Measurements from ENCODE around the gene SLC41A2. TPM values are rescaled to one million over a fixed set of nuclear protein-coding genes. Genes with fewer than 3 reads are reported as not detected.

Gene SLC41A2
- total RNA-seq, 2 experiments from 2014 or later: 5.3 to 16.4 TPM

- Histone ChIP-seq H3K9me3 (ENCODE audit: low read length) (no peaks in the 10 kb centered on the region), H3K36me3 (ENCODE audit: insufficient read depth, low read length) (no peaks in the 10 kb centered on the region), H2AFZ (ENCODE audit: low read length) (no peak overlapping the region), H3K27ac (ENCODE audit: low read depth, low read length, poor library complexity, severe bottlenecking) (no peak overlapping the region), H3K79me2 (ENCODE audit: insufficient read depth, low read depth, low read length) (no peaks in the 10 kb centered on the region), H3K4me3 (ENCODE audit: low read depth, low read length, poor library complexity, severe bottlenecking) (no peak overlapping the region), H3K9me2 (ENCODE audit: insufficient read depth, low read length) (no peaks in the 10 kb centered on the region), H3K4me1 (ENCODE audit: insufficient read depth, low read length, poor library complexity, severe bottlenecking) (peaks cover 8% of the 10 kb centered on the region), H3K4me2 (ENCODE audit: low read length) (no peak overlapping the region), H4K20me1 (ENCODE audit: insufficient read depth, low read length) (no peaks in the 10 kb centered on the region)
- DNase-seq (ENCODE audit: low spot score): no peak
- ChIA-PET POLR2A (interaction anchor here (3.2 kb wide), 1 partner anchor 8 kb away, joined by 11 read pairs; the partner anchor contains the start of gene SLC41A2), CTCF (ENCODE audit: unreplicated experiment) (no interaction called here)
- TF ChIP-seq EZH2phosphoT487 (IDR thresholded peaks at IDR 0.05; ENCODE audit: borderline replicate concordance, low read depth, low read length) (no peak), CTCF (conservative IDR thresholded peaks at IDR 0.05; ENCODE audit: low read length) (no peak)
- no TSS peak for BruUV-seq (replicated peaks)
- intact Hi-C loops (cut with micrococcal nuclease; ENCODE audit: unreplicated experiment): no loop called here
Measured at GRCh38 chr12:104966677-104967076, 8.6 kb upstream of the SLC41A2 start.

GRCh38 chr12:104964856-104965205, 6.7 kb upstream of the SLC41A2 start:
- Histone ChIP-seq H3K4me3 (ENCODE audit: low read depth, low read length, poor library complexity, severe bottlenecking) (no peak overlapping the region), H3K27ac (ENCODE audit: low read depth, low read length, poor library complexity, severe bottlenecking) (no peak overlapping the region)
- no TSS peak for BruUV-seq (replicated peaks)

More at GRCh38 chr12:104964856-104965205, 6.7 kb upstream of the SLC41A2 start:
- TF ChIP-seq CTCF (conservative IDR thresholded peaks at IDR 0.05; ENCODE audit: low read length) (no peak), EZH2phosphoT487 (IDR thresholded peaks at IDR 0.05; ENCODE audit: borderline replicate concordance, low read depth, low read length) (no peak)
- DNase-seq (ENCODE audit: low spot score): no peak
- Histone ChIP-seq H3K36me3 (ENCODE audit: insufficient read depth, low read length) (no peaks in the 10 kb centered on the region), H2AFZ (ENCODE audit: low read length) (no peak overlapping the region), H3K4me1 (ENCODE audit: insufficient read depth, low read length, poor library complexity, severe bottlenecking) (peaks cover 8% of the 10 kb centered on the region), H4K20me1 (ENCODE audit: insufficient read depth, low read length) (no peaks in the 10 kb centered on the region), H3K4me2 (ENCODE audit: low read length) (no peak overlapping the region), H3K9me3 (ENCODE audit: low read length) (no peaks in the 10 kb centered on the region), H3K9me2 (ENCODE audit: insufficient read depth, low read length) (no peaks in the 10 kb centered on the region), H3K79me2 (ENCODE audit: insufficient read depth, low read depth, low read length) (no peaks in the 10 kb centered on the region)
- intact Hi-C loops (cut with micrococcal nuclease; ENCODE audit: unreplicated experiment): no loop called here
- ChIA-PET CTCF (ENCODE audit: unreplicated experiment) (no interaction called here), POLR2A (interaction anchor here (0.6 kb wide), 1 partner anchor 18 kb away, joined by 4 read pairs; no protein-coding TSS in a partner anchor)
